Suprapubic skin (tissue), 4 donors: ENCODE data around the gene SRI. TPM values are rescaled to one million over a fixed set of nuclear protein-coding genes. Genes with fewer than 3 reads are reported as not detected.

ENCODE experiments used
- DNase-seq, 2 donors: peaks; one replicate each; pipeline ENCODE4 v3.0.0-alpha.2; 2019; ENCODE audit warnings: low spot score in 2 of 2
- H3K27ac ChIP-seq: fragments of 200-600 bp; sonication (generic); one replicate; pipeline ENCODE4 v1.5.1; 2019
- H3K27me3 ChIP-seq: fragments of 200-600 bp; sonication (generic); one replicate; pipeline ENCODE4 v1.5.1; 2019
- H3K36me3 ChIP-seq: fragments of 200-600 bp; sonication (generic); one replicate; pipeline ENCODE4 v1.5.1; 2019
- H3K4me1 ChIP-seq: fragments of 200-600 bp; sonication (generic); one replicate; pipeline ENCODE4 v1.5.1; 2019
- H3K4me3 ChIP-seq: fragments of 200-600 bp; sonication (generic); one replicate; pipeline ENCODE4 v1.5.1; 2019; ENCODE audit warnings: mild to moderate bottlenecking
- H3K9me3 ChIP-seq: fragments of 200-600 bp; sonication (generic); one replicate; pipeline ENCODE4 v1.5.1; 2019
- CTCF ChIP-seq, 2 donors: fragments of 200-600 bp in 1 of 2; fragments of 450-650 bp in 1 of 2; sonication (generic) in 1 of 2; IDR thresholded peaks; one replicate each; pipeline ENCODE4 v1.5.1; 2016 to 2019; ENCODE audit warnings: antibody characterized with exemption in 2 of 2, mild to moderate bottlenecking in 1 of 2, moderate library complexity in 1 of 2
- EP300 ChIP-seq: sonication (generic); formaldehyde crosslinking; IDR thresholded peaks from one replicate; pipeline ENCODE4 v1.6.1; 2017; ENCODE audit warnings: antibody characterized with exemption
- POLR2A ChIP-seq, 2 donors: fragments of 450-650 bp; IDR thresholded peaks; one replicate each; pipeline ENCODE4 v1.6.1; 2017; ENCODE audit warnings: antibody characterized with exemption in 2 of 2, mild to moderate bottlenecking in 2 of 2, moderate library complexity in 2 of 2
- POLR2AphosphoS5 ChIP-seq, 3 donors: sonication (generic); formaldehyde crosslinking; IDR thresholded peaks; one replicate each; pipeline ENCODE4 v1.6.1; 2017; ENCODE audit warnings: antibody characterized with exemption in 3 of 3
- WGBS: methylation state at CpG from one replicate; pipeline ENCODE4 v1.1.5; 2018; 5-methylcytosine and 5-hydroxymethylcytosine counted together
- total RNA-seq, 4 donors: library from RNA; depleted of rRNA; stranded (reverse); fragments of >200 nt; gene quantifications; one replicate each; pipeline ENCODE4 v1.1.0, GENCODE V29; 2016

SRI gene
- total RNA-seq, 4 donors from 2014 or later, result 36.7 to 50.6 (median 42.2) TPM

GRCh38 chr7:88206254-88206653 is 13.6 kb downstream of the SRI start:
- no peaks in the 10 kb centered on the region for H3K9me3 ChIP-seq
- no peaks in the 10 kb centered on the region for H3K4me1 ChIP-seq
- H3K27me3 ChIP-seq, result no peaks in the 10 kb centered on the region
- WGBS, result 83% methylated on average over 4 of the region's 4 CpGs
- DNase-seq, result no peak
- no peak overlapping the region for H3K27ac ChIP-seq
- H3K36me3 ChIP-seq, result peaks cover 86% of the 10 kb centered on the region
- H3K4me3 ChIP-seq, result no peak overlapping the region
- no peak for TF ChIP-seq POLR2AphosphoS5 (IDR thresholded peaks at IDR 0.05)
- TF ChIP-seq EP300, result no peak
- TF ChIP-seq CTCF (IDR thresholded peaks at IDR 0.05), result no peak
- TF ChIP-seq POLR2A (IDR thresholded peaks at IDR 0.05), result no peak

DNA sequence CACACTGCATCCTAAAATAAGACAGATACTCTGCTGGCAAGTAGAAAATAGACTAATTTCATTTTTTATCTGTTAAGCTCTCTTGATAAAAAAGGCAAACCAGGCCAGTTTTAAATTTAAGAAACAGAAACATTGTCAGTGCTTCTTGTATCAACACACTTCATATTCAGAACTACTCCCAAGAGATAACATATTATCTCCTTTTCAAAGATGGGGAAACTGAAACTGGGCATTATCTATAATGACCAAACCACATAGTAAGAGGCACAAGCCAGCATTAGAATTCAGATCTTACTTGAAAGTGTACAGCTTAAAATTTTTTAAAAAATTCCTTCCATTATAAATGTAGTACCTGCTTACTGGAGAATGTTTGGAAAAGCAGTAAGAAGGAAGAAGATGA is 14.7 kb downstream of the SRI start:
- no peaks in the 10 kb centered on the region for H3K27me3 ChIP-seq
- H3K4me1 ChIP-seq, result no peaks in the 10 kb centered on the region
- no peak for DNase-seq
- H3K9me3 ChIP-seq, result no peaks in the 10 kb centered on the region
- no peak overlapping the region for H3K27ac ChIP-seq
- TF ChIP-seq POLR2A (IDR thresholded peaks at IDR 0.05) (no peak), POLR2AphosphoS5 (IDR thresholded peaks at IDR 0.05) (no peak), EP300 (no peak)
- H3K36me3 ChIP-seq, result peaks cover 82% of the 10 kb centered on the region
- H3K4me3 ChIP-seq, result no peak overlapping the region

DNA sequence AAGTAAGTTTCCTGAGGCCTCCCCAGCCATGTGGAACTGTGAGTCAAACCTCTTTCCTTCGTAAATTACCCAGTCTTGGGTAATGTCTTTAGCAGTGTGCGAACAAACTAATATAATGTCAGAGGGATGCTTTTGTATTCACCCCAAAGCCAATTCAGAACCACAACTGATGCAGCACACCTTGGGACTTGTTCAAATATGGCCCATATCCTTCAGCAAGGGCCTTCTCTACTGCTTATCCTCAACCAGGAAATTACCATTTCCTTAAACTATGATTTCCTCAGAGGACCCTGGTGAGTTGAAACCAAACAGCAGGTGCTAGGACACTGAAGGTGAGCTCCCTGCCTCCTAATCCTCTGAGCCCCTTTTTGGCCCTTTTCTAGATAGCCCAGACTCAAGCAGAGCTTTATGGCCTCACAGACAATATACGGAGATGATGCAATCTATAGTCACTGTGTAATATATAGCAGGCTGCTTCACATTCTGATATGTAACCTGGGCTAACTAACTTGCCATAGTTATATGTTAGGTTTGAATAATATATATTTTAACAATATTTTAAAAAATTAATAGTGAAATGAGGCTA is 15.2 kb downstream of the SRI start:
- Histone ChIP-seq H3K4me3 (no peak overlapping the region), H3K36me3 (peaks cover 77% of the 10 kb centered on the region), H3K27me3 (no peaks in the 10 kb centered on the region), H3K9me3 (no peaks in the 10 kb centered on the region), H3K4me1 (no peaks in the 10 kb centered on the region), H3K27ac (no peak overlapping the region)
- no peak for TF ChIP-seq EP300
- no peak for TF ChIP-seq CTCF (IDR thresholded peaks at IDR 0.05)
- TF ChIP-seq POLR2A (IDR thresholded peaks at IDR 0.05), result no peak
- TF ChIP-seq POLR2AphosphoS5 (IDR thresholded peaks at IDR 0.05), result no peak
- DNase-seq, result no peak
- WGBS, result 96% methylated on average over 3 of the region's 3 CpGs

DNA sequence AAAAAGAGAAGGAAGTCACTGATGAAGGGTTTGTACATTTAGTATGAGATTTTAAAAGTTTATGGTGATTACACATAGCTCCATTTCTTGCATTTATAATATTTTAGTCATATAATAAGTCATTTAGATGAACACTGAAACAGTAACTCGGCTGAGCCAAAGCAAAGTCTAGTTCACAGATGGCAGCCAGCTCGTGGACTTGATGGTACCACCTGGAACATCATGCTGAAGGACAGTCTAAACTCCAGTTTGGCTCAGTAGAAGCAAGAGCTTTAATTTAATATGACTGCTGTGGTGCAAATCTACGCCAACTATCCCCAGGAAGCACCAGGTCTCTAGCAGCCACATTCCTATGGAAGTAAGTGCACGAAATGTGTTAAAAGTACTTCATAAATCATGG is 16.4 kb downstream of the SRI start:
- 89% methylated on average over 4 of the region's 4 CpGs for WGBS
- Histone ChIP-seq H3K4me1 (no peaks in the 10 kb centered on the region), H3K27ac (no peak overlapping the region), H3K27me3 (no peaks in the 10 kb centered on the region), H3K4me3 (no peak overlapping the region), H3K9me3 (no peaks in the 10 kb centered on the region), H3K36me3 (peaks cover 65% of the 10 kb centered on the region)
- no peak for DNase-seq
- TF ChIP-seq CTCF (IDR thresholded peaks at IDR 0.05), result no peak
- no peak for TF ChIP-seq POLR2AphosphoS5 (IDR thresholded peaks at IDR 0.05)
- TF ChIP-seq EP300, result no peak
- no peak for TF ChIP-seq POLR2A (IDR thresholded peaks at IDR 0.05)

GRCh38 chr7:88202799-88203198 is 17.0 kb downstream of the SRI start:
- WGBS, result 86% methylated on average over 3 of the region's 3 CpGs
- no peak for DNase-seq
- H3K9me3 ChIP-seq, result no peaks in the 10 kb centered on the region
- H3K36me3 ChIP-seq, result peaks cover 59% of the 10 kb centered on the region
- no peak for TF ChIP-seq CTCF (IDR thresholded peaks at IDR 0.05)
- H3K4me3 ChIP-seq, result no peak overlapping the region
- H3K27me3 ChIP-seq, result no peaks in the 10 kb centered on the region
- no peak overlapping the region for H3K27ac ChIP-seq
- no peaks in the 10 kb centered on the region for H3K4me1 ChIP-seq

DNA sequence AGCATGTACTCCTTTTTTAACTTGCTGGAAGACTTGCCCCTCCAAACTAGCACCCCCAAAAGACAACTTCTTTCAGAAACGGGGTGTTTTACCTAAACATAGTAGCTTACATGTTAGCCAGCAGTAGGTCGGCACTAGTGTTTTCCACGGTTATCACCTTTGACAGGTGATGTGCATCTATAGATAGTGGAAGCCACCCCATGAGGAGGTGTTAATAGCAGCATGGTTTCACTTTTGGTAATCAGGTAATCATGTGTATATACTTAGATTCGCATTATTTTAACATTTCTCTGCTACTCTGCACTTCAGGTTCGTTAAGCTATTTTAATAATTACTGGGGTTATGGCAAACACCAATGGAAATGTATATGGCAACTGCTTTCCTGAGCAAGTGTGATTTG is 17.6 kb downstream of the SRI start:
- DNase-seq, result no peak

More for the DNA sequence above, 17.6 kb downstream of the SRI start:
- WGBS, result 95% methylated on average over 5 of the region's 5 CpGs
- Histone ChIP-seq H3K27me3 (no peaks in the 10 kb centered on the region), H3K9me3 (no peaks in the 10 kb centered on the region), H3K4me3 (no peak overlapping the region), H3K36me3 (peaks cover 53% of the 10 kb centered on the region), H3K27ac (no peak overlapping the region), H3K4me1 (no peaks in the 10 kb centered on the region)
- no peak for TF ChIP-seq EP300
- no peak for TF ChIP-seq POLR2A (IDR thresholded peaks at IDR 0.05)
- no peak for TF ChIP-seq POLR2AphosphoS5 (IDR thresholded peaks at IDR 0.05)
- TF ChIP-seq CTCF (IDR thresholded peaks at IDR 0.05), result no peak
